SK-N-SH treated with all-trans-retinoic acid at 6 μM for 48 hours (cell line): ENCODE measurements around the gene SEH1L.

Source experiments
- ATAC-seq: fragments of 200-7000 bp; cut with Tn5 transposase; 3 replicates; pipeline ENCODE4 v1.9.1; 2020; ENCODE audit warnings: mild to moderate bottlenecking, moderate library complexity
- ARNTL ChIP-seq: fragments of 450-650 bp; formaldehyde crosslinking; IDR thresholded peaks from 2 replicates; pipeline ENCODE4 v1.5.0; 2020; ENCODE audit warnings: low read depth, mild to moderate bottlenecking, moderate library complexity, borderline replicate concordance
- BACH2 ChIP-seq: fragments of 250-450 bp; sonication (Bioruptor Pico); IDR thresholded peaks from 2 replicates; pipeline ENCODE4 v1.9.0; 2021; ENCODE audit warnings: mild to moderate bottlenecking, borderline replicate concordance
- CSDC2 ChIP-seq: fragments of 250-450 bp; sonication (Bioruptor Pico); IDR thresholded peaks from 2 replicates; pipeline ENCODE4 v1.5.0; 2020; ENCODE audit warnings: mild to moderate bottlenecking, moderate library complexity
- CSRNP3 ChIP-seq: fragments of 250-450 bp; sonication (Bioruptor Pico); IDR thresholded peaks from 2 replicates; pipeline ENCODE4 v1.5.1; 2021; ENCODE audit warnings: mild to moderate bottlenecking, moderate library complexity
- ESRRG ChIP-seq: fragments of 250-450 bp; sonication (Bioruptor Pico); IDR thresholded peaks from 2 replicates; pipeline ENCODE4 v1.6.1; 2021; ENCODE audit warnings: mild to moderate bottlenecking
- GLIS3 ChIP-seq: fragments of 250-450 bp; sonication (Bioruptor Pico); IDR thresholded peaks from 2 replicates; pipeline ENCODE4 v1.5.0; 2020; ENCODE audit warnings: mild to moderate bottlenecking, moderate library complexity
- ISL1 ChIP-seq: fragments of 250-450 bp; sonication (Bioruptor Pico); IDR thresholded peaks from 2 replicates; pipeline ENCODE4 v2.1.2; 2022; ENCODE audit warnings: mild to moderate bottlenecking, moderate library complexity
- OSR1 ChIP-seq: fragments of 250-450 bp; sonication (Bioruptor Pico); IDR thresholded peaks from 2 replicates; pipeline ENCODE4 v1.8.0; 2022; ENCODE audit warnings: moderate library complexity, mild to moderate bottlenecking, inconsistent platforms
- PATZ1 ChIP-seq: fragments of 250-450 bp; sonication (Bioruptor Pico); IDR thresholded peaks from 2 replicates; pipeline ENCODE4 v1.8.0; 2020; ENCODE audit warnings: mild to moderate bottlenecking, moderate library complexity, borderline replicate concordance
- PPARA ChIP-seq: fragments of 250-450 bp; sonication (Bioruptor Pico); IDR thresholded peaks from 2 replicates; pipeline ENCODE4 v1.5.0; 2020; ENCODE audit warnings: mild to moderate bottlenecking, borderline replicate concordance
- RARB ChIP-seq: fragments of 250-450 bp; sonication (Bioruptor Pico); IDR thresholded peaks from 2 replicates; pipeline ENCODE4 v1.8.0; 2021; ENCODE audit warnings: mild to moderate bottlenecking, moderate library complexity
- SNAI2 ChIP-seq: fragments of 250-450 bp; sonication (Bioruptor Pico); IDR thresholded peaks from 2 replicates; pipeline ENCODE4 v1.5.0; 2020; ENCODE audit warnings: mild to moderate bottlenecking, moderate library complexity
- TCF4 ChIP-seq: fragments of 250-450 bp; sonication (Bioruptor Pico); IDR thresholded peaks from 2 replicates; pipeline ENCODE4 v1.8.0; 2021; ENCODE audit warnings: mild to moderate bottlenecking, moderate library complexity, borderline replicate concordance
- TSHZ2 ChIP-seq: fragments of 250-450 bp; sonication (Bioruptor Pico); IDR thresholded peaks from 2 replicates; pipeline ENCODE4 v1.5.0; 2020; ENCODE audit warnings: mild to moderate bottlenecking, moderate library complexity
- ZC3H10 ChIP-seq: fragments of 250-450 bp; sonication (Bioruptor Pico); IDR thresholded peaks from 2 replicates; pipeline ENCODE4 v1.5.1; 2021; ENCODE audit warnings: mild to moderate bottlenecking, moderate library complexity
- ZFP3 ChIP-seq: fragments of 250-450 bp; sonication (Bioruptor Pico); IDR thresholded peaks from 2 replicates; pipeline ENCODE4 v1.5.0; 2020; ENCODE audit warnings: mild to moderate bottlenecking, moderate library complexity
- ZFP30 ChIP-seq: fragments of 450-650 bp; formaldehyde crosslinking; IDR thresholded peaks from 2 replicates; pipeline ENCODE4 v1.5.0; 2022; ENCODE audit warnings: mild to moderate bottlenecking, moderate library complexity
- ZNF565 ChIP-seq: fragments of 450-650 bp; formaldehyde crosslinking; conservative IDR thresholded peaks from 2 replicates; pipeline ENCODE4 v1.5.0; 2020; ENCODE audit warnings: low read depth, mild to moderate bottlenecking, moderate library complexity
- ZNF70 ChIP-seq: fragments of 450-650 bp; formaldehyde crosslinking; IDR thresholded peaks from 2 replicates; pipeline ENCODE4 v1.5.0; 2020; ENCODE audit warnings: mild to moderate bottlenecking, moderate library complexity
- ZNF8 ChIP-seq: fragments of 450-650 bp; formaldehyde crosslinking; IDR thresholded peaks from 2 replicates; pipeline ENCODE4 v1.5.0; 2020; ENCODE audit warnings: mild to moderate bottlenecking, moderate library complexity
- TF ChIP-seq, protein P1 (sequence below): fragments of 250-450 bp; sonication (Bioruptor Pico); IDR thresholded peaks from 2 replicates; pipeline ENCODE4 v1.5.1; 2020; ENCODE audit warnings: low read depth, mild to moderate bottlenecking, moderate library complexity

The SEH1L gene

GRCh38 chr18:12921178-12921577, 26.6 kb upstream of the SEH1L start:
- TF ChIP-seq PATZ1 (no peak), CSRNP3 (no peak), ARNTL (CRISPR knock-in tag) (no peak), RARB (no peak), ESRRG (no peak), BACH2 (CRISPR knock-in tag) (no peak), GLIS3 (no peak), ZNF70 (CRISPR knock-in tag) (no peak), PPARA (no peak), ZNF565 (CRISPR knock-in tag) (no peak), ZFP3 (CRISPR knock-in tag) (no peak), ZC3H10 (no peak), ZNF8 (no peak), TCF4 (CRISPR knock-in tag) (no peak), TSHZ2 (CRISPR knock-in tag) (no peak), SNAI2 (CRISPR knock-in tag) (no peak), ZFP30 (no peak), OSR1 (no peak)
- TF ChIP-seq, protein P1, sequence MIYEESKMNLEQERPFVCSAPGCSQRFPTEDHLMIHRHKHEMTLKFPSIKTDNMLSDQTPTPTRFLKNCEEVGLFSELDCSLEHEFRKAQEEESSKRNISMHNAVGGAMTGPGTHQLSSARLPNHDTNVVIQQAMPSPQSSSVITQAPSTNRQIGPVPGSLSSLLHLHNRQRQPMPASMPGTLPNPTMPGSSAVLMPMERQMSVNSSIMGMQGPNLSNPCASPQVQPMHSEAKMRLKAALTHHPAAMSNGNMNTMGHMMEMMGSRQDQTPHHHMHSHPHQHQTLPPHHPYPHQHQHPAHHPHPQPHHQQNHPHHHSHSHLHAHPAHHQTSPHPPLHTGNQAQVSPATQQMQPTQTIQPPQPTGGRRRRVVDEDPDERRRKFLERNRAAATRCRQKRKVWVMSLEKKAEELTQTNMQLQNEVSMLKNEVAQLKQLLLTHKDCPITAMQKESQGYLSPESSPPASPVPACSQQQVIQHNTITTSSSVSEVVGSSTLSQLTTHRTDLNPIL (CRISPR knock-in tag), result no peak
- ATAC-seq, result no peak

DNA sequence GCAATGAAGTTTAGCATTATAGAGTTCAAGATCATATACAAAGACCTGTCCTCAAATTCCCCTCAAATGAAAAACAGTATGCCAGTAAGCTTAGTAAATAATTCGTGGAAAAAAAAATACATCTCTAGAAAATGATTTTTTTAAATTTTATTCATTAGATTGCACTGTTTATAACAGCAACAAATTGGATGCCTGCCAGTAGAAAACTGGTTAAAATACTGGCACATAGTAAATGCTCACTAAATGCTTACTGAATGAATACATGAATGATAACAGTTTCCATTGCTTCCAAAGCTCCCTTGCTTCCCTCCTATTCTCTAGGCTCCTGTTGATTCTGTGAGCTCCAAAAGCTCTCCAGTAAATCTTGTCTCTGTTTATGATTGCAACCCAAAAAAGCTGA, 25.5 kb upstream of the SEH1L start:
- ATAC-seq, result no peak
- TF ChIP-seq SNAI2 (CRISPR knock-in tag), result no peak
- no peak for TF ChIP-seq ZFP30
- TF ChIP-seq RARB, result no peak
- TF ChIP-seq ISL1 (CRISPR knock-in tag), result no peak
- no peak for TF ChIP-seq ARNTL (CRISPR knock-in tag)
- TF ChIP-seq, all 23 proteins: peak for 0

- no peak for ATAC-seq
These were observed 23.2 kb upstream of the SEH1L start for GRCh38 chr18:12924616-12925015.

GRCh38 chr18:12928206-12928605, 19.6 kb upstream of the SEH1L start:
- TF ChIP-seq ZFP3 (CRISPR knock-in tag), result no peak
- TF ChIP-seq OSR1, result no peak
- TF ChIP-seq ZFP30, result no peak
- TF ChIP-seq ZNF565 (CRISPR knock-in tag), result no peak
- no peak for ATAC-seq

More at GRCh38 chr18:12924616-12925015, 23.2 kb upstream of the SEH1L start:
- no peak for TF ChIP-seq ZFP30
- TF ChIP-seq CSDC2 (CRISPR knock-in tag), result no peak
- no peak for TF ChIP-seq TCF4 (CRISPR knock-in tag)
- no peak for TF ChIP-seq ARNTL (CRISPR knock-in tag)
- no peak for TF ChIP-seq GLIS3
- TF ChIP-seq RARB, result no peak
- TF ChIP-seq PPARA, result no peak

GRCh38 chr18:12928641-12929040, 19.2 kb upstream of the SEH1L start:
- TF ChIP-seq OSR1, result no peak
- TF ChIP-seq PPARA, result no peak
- ATAC-seq, result no peak
